Neural progenitor cell (in vitro differentiated cells): Measurements from ENCODE around the gene SLCO3A1. TPM values are rescaled to one million over a fixed set of nuclear protein-coding genes. Genes with fewer than 3 reads are reported as not detected.

Experiments used
- DNase-seq: peaks from one replicate; pipeline ENCODE4 v3.0.0-alpha.2; 2016; ENCODE audit warnings: low spot score
- H2AFZ ChIP-seq: fragments of 200-600 bp; sonication (generic); replicated peaks from 2 replicates; pipeline ENCODE4 v1.6.1; 2016; ENCODE audit warnings: antibody characterized with exemption
- H3F3A ChIP-seq: fragments of 200-600 bp; sonication (generic); 2 replicates; pipeline ENCODE4 v1.6.1; 2016; ENCODE audit warnings: antibody characterized with exemption, low read depth
- H3K27ac ChIP-seq: fragments of 200-600 bp; sonication (generic); 2 replicates; pipeline ENCODE4 v1.5.1; 2016; ENCODE audit warnings: mild to moderate bottlenecking
- H3K27me3 ChIP-seq: fragments of 200-600 bp; sonication (generic); 2 replicates; pipeline ENCODE4 v1.6.1; 2016; ENCODE audit warnings: mild to moderate bottlenecking, moderate library complexity
- H3K36me3 ChIP-seq: fragments of 200-600 bp; sonication (generic); 2 replicates; pipeline ENCODE4 v1.5.1; 2016
- H3K4me1 ChIP-seq: fragments of 200-600 bp; sonication (generic); 2 replicates; pipeline ENCODE4 v1.6.1; 2016; ENCODE audit warnings: mixed run types
- H3K4me2 ChIP-seq: fragments of 200-600 bp; sonication (generic); 2 replicates; pipeline ENCODE4 v1.6.1; 2016
- H3K4me3 ChIP-seq: fragments of 200-600 bp; sonication (generic); 2 replicates; pipeline ENCODE4 v1.5.1; 2016
- H3K79me2 ChIP-seq: fragments of 200-600 bp; sonication (generic); 2 replicates; pipeline ENCODE4 v1.6.1; 2016; ENCODE audit warnings: low read depth
- H3K9ac ChIP-seq: fragments of 200-600 bp; sonication (generic); 2 replicates; pipeline ENCODE4 v1.6.1; 2016
- H3K9me3 ChIP-seq: fragments of 200-600 bp; sonication (generic); 2 replicates; pipeline ENCODE4 v1.5.1; 2016; ENCODE audit warnings: low read depth
- H4K20me1 ChIP-seq: fragments of 200-600 bp; sonication (generic); 2 replicates; pipeline ENCODE4 v1.6.1; 2016; ENCODE audit warnings: low read depth
- H3K27ac Mint-ChIP-seq: 3 replicates; pipeline ENCODE4 v1.8.0; 2021; ENCODE audit warnings: mixed read lengths
- H3K27me3 Mint-ChIP-seq: 2 replicates; pipeline ENCODE4 v1.8.0; 2022; ENCODE audit warnings: low read depth, mild to moderate bottlenecking, inconsistent platforms, moderate library complexity, mixed read lengths; ENCODE audit not compliant: insufficient read depth
- H3K36me3 Mint-ChIP-seq: 3 replicates; pipeline ENCODE4 v1.8.0; 2021; ENCODE audit warnings: mixed read lengths
- H3K4me1 Mint-ChIP-seq: 3 replicates; pipeline ENCODE4 v1.8.0; 2021; ENCODE audit warnings: mixed read lengths
- H3K4me3 Mint-ChIP-seq: 3 replicates; pipeline ENCODE4 v1.8.0; 2021; ENCODE audit warnings: mild to moderate bottlenecking, moderate library complexity, mixed read lengths
- H3K9me3 Mint-ChIP-seq: 3 replicates; pipeline ENCODE4 v1.8.0; 2020; ENCODE audit warnings: mixed read lengths
- EZH2 ChIP-seq: fragments of 200-600 bp; sonication (generic); IDR thresholded peaks from 2 replicates; pipeline ENCODE4 v1.6.1; 2017; ENCODE audit warnings: antibody characterized with exemption, mild to moderate bottlenecking, moderate library complexity
- EZH2phosphoT487 ChIP-seq: fragments of 200-600 bp; sonication (generic); IDR thresholded peaks from 2 replicates; pipeline ENCODE4 v1.6.1; 2017; ENCODE audit warnings: antibody characterized with exemption
- total RNA-seq: library from RNA; depleted of rRNA; stranded (reverse); fragments of >200 nt; gene quantifications from 2 replicates; pipeline ENCODE4 v1.2.3, GENCODE V29; 2015; ENCODE audit warnings: low replicate concordance
- TF ChIP-seq, protein P1 (sequence below): fragments of 200-600 bp; sonication (generic); IDR thresholded peaks from 2 replicates; pipeline ENCODE4 v1.5.1; 2017; ENCODE audit warnings: antibody characterized with exemption, mild to moderate bottlenecking

SLCO3A1 gene
- total RNA-seq, 1 donor from 2014 or later = 6.6 TPM

DNA sequence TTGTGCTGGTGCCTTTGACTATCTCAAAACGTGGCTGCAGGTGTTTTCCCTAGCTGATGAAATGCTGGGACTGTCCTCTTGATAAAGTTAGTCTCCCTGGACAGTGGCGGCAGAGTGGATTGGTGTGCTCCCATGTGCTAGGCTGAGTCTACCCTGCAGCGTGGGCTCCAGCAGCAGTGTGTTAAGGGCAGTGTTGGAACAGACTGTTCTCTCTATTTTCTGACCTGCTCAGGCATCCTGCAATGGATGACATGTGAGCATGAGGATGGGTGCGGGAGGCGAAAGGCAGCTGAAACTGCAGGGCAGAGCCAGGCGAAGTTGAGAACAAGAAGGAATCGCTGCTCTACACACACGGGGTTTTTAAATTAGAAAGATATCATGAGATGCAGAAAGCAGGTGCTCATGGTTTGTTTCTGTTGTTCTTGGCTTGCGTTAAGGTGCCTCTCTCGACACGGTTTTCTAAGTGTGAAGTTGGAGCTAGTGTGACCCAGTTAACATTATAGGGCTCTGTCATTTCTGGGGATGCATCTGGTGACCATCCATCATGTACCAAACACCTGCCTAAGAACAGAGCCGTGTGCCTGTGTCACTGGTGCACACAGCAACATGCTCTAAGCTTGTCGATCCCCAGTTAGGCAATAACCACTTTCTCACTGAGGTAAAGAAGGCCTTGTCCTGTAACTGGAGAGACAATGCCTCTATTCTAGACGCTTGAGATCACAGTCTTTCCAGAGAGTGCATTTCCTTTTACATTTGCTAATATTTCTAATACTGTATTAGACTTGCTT, 44.3 kb downstream of the SLCO3A1 start:
- peaks cover 3% of the 10 kb centered on the region for H3K36me3 Mint-ChIP-seq
- no peak overlapping the region for H3K9ac ChIP-seq

DNA sequence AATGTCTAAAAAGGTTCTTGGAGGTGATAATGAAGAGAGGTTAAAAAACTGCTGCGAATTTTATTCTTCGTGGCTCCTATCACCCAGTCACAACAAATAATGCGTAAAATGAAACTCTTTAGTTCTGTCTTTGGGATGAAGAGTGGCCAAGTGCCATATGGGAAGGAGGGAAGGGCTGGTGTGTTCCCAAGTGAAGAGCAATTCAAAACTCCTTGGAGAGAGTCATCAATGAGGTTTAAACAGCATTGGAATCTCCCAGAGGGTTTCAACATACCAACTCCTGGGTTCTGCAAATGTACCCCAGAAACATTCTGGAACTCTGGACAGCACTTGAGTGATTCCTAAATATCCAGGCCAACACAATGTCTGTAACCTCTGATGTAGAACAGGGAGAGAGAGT, 45.3 kb downstream of the SLCO3A1 start:
- TF ChIP-seq, protein P1, sequence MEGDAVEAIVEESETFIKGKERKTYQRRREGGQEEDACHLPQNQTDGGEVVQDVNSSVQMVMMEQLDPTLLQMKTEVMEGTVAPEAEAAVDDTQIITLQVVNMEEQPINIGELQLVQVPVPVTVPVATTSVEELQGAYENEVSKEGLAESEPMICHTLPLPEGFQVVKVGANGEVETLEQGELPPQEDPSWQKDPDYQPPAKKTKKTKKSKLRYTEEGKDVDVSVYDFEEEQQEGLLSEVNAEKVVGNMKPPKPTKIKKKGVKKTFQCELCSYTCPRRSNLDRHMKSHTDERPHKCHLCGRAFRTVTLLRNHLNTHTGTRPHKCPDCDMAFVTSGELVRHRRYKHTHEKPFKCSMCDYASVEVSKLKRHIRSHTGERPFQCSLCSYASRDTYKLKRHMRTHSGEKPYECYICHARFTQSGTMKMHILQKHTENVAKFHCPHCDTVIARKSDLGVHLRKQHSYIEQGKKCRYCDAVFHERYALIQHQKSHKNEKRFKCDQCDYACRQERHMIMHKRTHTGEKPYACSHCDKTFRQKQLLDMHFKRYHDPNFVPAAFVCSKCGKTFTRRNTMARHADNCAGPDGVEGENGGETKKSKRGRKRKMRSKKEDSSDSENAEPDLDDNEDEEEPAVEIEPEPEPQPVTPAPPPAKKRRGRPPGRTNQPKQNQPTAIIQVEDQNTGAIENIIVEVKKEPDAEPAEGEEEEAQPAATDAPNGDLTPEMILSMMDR = no peak
- TF ChIP-seq EZH2phosphoT487 = no peak
- TF ChIP-seq EZH2 = no peak
- no peaks in the 10 kb centered on the region for H3F3A ChIP-seq
- H3K9me3 Mint-ChIP-seq = peaks cover 15% of the 10 kb centered on the region
- H3K27ac Mint-ChIP-seq = no peak overlapping the region
- H3K27ac ChIP-seq = no peak overlapping the region
- H3K27me3 Mint-ChIP-seq = no peaks in the 10 kb centered on the region
- DNase-seq = no peak
- no peaks in the 10 kb centered on the region for H3K36me3 ChIP-seq
- H2AFZ ChIP-seq = no peak overlapping the region
- H3K36me3 Mint-ChIP-seq = peaks cover 3% of the 10 kb centered on the region
- H3K4me2 ChIP-seq = no peak overlapping the region
- no peak overlapping the region for H3K4me3 Mint-ChIP-seq
- no peaks in the 10 kb centered on the region for H3K4me1 Mint-ChIP-seq
- H3K4me3 ChIP-seq = no peak overlapping the region
- no peak overlapping the region for H3K9ac ChIP-seq
- H3K9me3 ChIP-seq = peaks cover 9% of the 10 kb centered on the region
- no peaks in the 10 kb centered on the region for H3K79me2 ChIP-seq
- H3K4me1 ChIP-seq = peaks cover 5% of the 10 kb centered on the region
- no peaks in the 10 kb centered on the region for H4K20me1 ChIP-seq
- no peaks in the 10 kb centered on the region for H3K27me3 ChIP-seq

More for the DNA sequence above, 44.3 kb downstream of the SLCO3A1 start:
- H3K9me3 Mint-ChIP-seq = peaks cover 8% of the 10 kb centered on the region
- Histone ChIP-seq H3K4me2 (no peak overlapping the region), H3K9me3 (peaks cover 9% of the 10 kb centered on the region), H3F3A (no peaks in the 10 kb centered on the region), H3K4me1 (peaks cover 5% of the 10 kb centered on the region), H3K4me3 (no peak overlapping the region), H4K20me1 (no peaks in the 10 kb centered on the region), H2AFZ (no peak overlapping the region), H3K27me3 (no peaks in the 10 kb centered on the region), H3K36me3 (no peaks in the 10 kb centered on the region), H3K79me2 (no peaks in the 10 kb centered on the region), H3K27ac (no peak overlapping the region)
- H3K27ac Mint-ChIP-seq = no peak overlapping the region
- H3K27me3 Mint-ChIP-seq = no peaks in the 10 kb centered on the region
- TF ChIP-seq EZH2phosphoT487 (no peak), EZH2 (no peak)
- TF ChIP-seq, protein P1 = no peak
- H3K4me1 Mint-ChIP-seq = no peaks in the 10 kb centered on the region
- H3K4me3 Mint-ChIP-seq = no peak overlapping the region
- DNase-seq = no peak

- H4K20me1 ChIP-seq = no peaks in the 10 kb centered on the region
- no peak overlapping the region for H3K27ac ChIP-seq
- peaks cover 5% of the 10 kb centered on the region for H3K4me1 ChIP-seq
- H3K4me2 ChIP-seq = no peak overlapping the region
- H3K4me3 ChIP-seq = no peak overlapping the region
- TF ChIP-seq EZH2 (no peak), EZH2phosphoT487 (no peak)
- TF ChIP-seq, protein P1 = no peak
- Mint-ChIP-seq H3K27ac (no peak overlapping the region), H3K4me1 (peaks cover 2% of the 10 kb centered on the region), H3K27me3 (no peaks in the 10 kb centered on the region), H3K9me3 (peaks cover 15% of the 10 kb centered on the region), H3K36me3 (no peaks in the 10 kb centered on the region), H3K4me3 (no peak overlapping the region)
- H3K36me3 ChIP-seq = no peaks in the 10 kb centered on the region
- peaks cover 9% of the 10 kb centered on the region for H3K9me3 ChIP-seq
- no peak overlapping the region for H3K9ac ChIP-seq
- DNase-seq = no peak
- H3K79me2 ChIP-seq = no peaks in the 10 kb centered on the region
- no peaks in the 10 kb centered on the region for H3F3A ChIP-seq
- no peak overlapping the region for H2AFZ ChIP-seq
- no peaks in the 10 kb centered on the region for H3K27me3 ChIP-seq
Observed at GRCh38 chr15:91904942-91905341, 51.4 kb downstream of the SLCO3A1 start.
